HepG2 (cell line): ENCODE measurements around the gene TBC1D22A. TPM values are rescaled to one million over a fixed set of nuclear protein-coding genes. Genes with fewer than 3 reads are reported as not detected.

Experiments used
- ATF1 ChIP-seq: IDR thresholded peaks from 2 replicates; pipeline ENCODE4 v1.6.1; 2016; ENCODE audit warnings: mild to moderate bottlenecking, control low read depth
- GPBP1L1 ChIP-seq: sonication (generic); formaldehyde crosslinking; IDR thresholded peaks from 2 replicates; pipeline ENCODE4 v1.5.0; 2020; ENCODE audit warnings: mild to moderate bottlenecking, missing genetic modification reagents
- HBP1 ChIP-seq: IDR thresholded peaks from 2 replicates; pipeline ENCODE4 v1.6.1; 2016; ENCODE audit warnings: low read depth, control low read depth
- HDAC6 ChIP-seq: fragments of 200-600 bp; sonication (generic); IDR thresholded peaks from 2 replicates; pipeline ENCODE4 v1.7.0; 2017; ENCODE audit warnings: mild to moderate bottlenecking, antibody characterized with exemption, low read length, low read depth
- HNRNPH1 ChIP-seq: fragments of 200-400 bp; formaldehyde crosslinking; optimal IDR thresholded peaks from 2 replicates; pipeline ENCODE3; 2017; ENCODE audit warnings: mild to moderate bottlenecking, low read depth, low read length
- KDM2A ChIP-seq: sonication (generic); formaldehyde crosslinking; IDR thresholded peaks from 2 replicates; pipeline ENCODE4 v1.4.0; 2020; ENCODE audit warnings: low read depth, missing genetic modification reagents, borderline replicate concordance
- KLF11 ChIP-seq: IDR thresholded peaks from 2 replicates; pipeline ENCODE4 v1.6.1; 2016; ENCODE audit warnings: missing compliant biosample characterization
- MYC ChIP-seq: sonication (generic); formaldehyde crosslinking; IDR thresholded peaks from 2 replicates; pipeline ENCODE4 v1.9.0; 2021; ENCODE audit warnings: missing genetic modification reagents, borderline replicate concordance
- NR2F6 ChIP-seq, 2 experiments: IDR thresholded peaks; 2 replicates each; pipeline ENCODE4 v1.6.1; 2016; ENCODE audit warnings: antibody characterized with exemption in 1 of 2, mild to moderate bottlenecking in 1 of 2
- STAT5B ChIP-seq: sonication (generic); formaldehyde crosslinking; IDR thresholded peaks from 2 replicates; pipeline ENCODE4 v1.4.0; 2020; ENCODE audit warnings: missing genetic modification reagents
- ZBTB10 ChIP-seq: sonication (generic); formaldehyde crosslinking; IDR thresholded peaks from 2 replicates; pipeline ENCODE4 v1.4.0; 2020; ENCODE audit warnings: missing genetic modification reagents, borderline replicate concordance
- ZFP37 ChIP-seq: sonication (generic); formaldehyde crosslinking; IDR thresholded peaks from 2 replicates; pipeline ENCODE4 v1.4.0; 2020; ENCODE audit warnings: missing genetic modification reagents, borderline replicate concordance
- ZGPAT ChIP-seq: IDR thresholded peaks from 2 replicates; pipeline ENCODE4 v1.6.1; 2016; ENCODE audit warnings: mild to moderate bottlenecking
- ZNF230 ChIP-seq: sonication (generic); formaldehyde crosslinking; IDR thresholded peaks from 2 replicates; pipeline ENCODE4 v1.4.0; 2020; ENCODE audit warnings: mild to moderate bottlenecking, missing genetic modification reagents
- ZNF281 ChIP-seq: sonication (generic); formaldehyde crosslinking; IDR thresholded peaks from 2 replicates; pipeline ENCODE4 v1.4.0; 2020; ENCODE audit warnings: missing genetic modification reagents, borderline replicate concordance
- ZNF530 ChIP-seq: sonication (generic); formaldehyde crosslinking; IDR thresholded peaks from 2 replicates; pipeline ENCODE4 v1.5.0; 2020; ENCODE audit warnings: low read depth, mild to moderate bottlenecking, missing genetic modification reagents
- ZNF569 ChIP-seq: sonication (generic); formaldehyde crosslinking; IDR thresholded peaks from 2 replicates; pipeline ENCODE4 v1.5.0; 2020; ENCODE audit warnings: mild to moderate bottlenecking, missing genetic modification reagents, moderate library complexity, borderline replicate concordance
- ZNF670 ChIP-seq: sonication (generic); formaldehyde crosslinking; IDR thresholded peaks from 2 replicates; pipeline ENCODE4 v1.8.0; 2022; ENCODE audit warnings: mild to moderate bottlenecking, missing genetic modification reagents, borderline replicate concordance
- ZSCAN20 ChIP-seq: sonication (generic); formaldehyde crosslinking; IDR thresholded peaks from 2 replicates; pipeline ENCODE4 v1.4.0; 2020; ENCODE audit warnings: missing genetic modification reagents, mild to moderate bottlenecking, borderline replicate concordance
- polyA plus RNA-seq, 8 experiments: library from polyadenylated mRNA; depleted of rRNA in 3 of 8; stranded (reverse) in 7 of 8; unstranded in 1 of 8; fragments of >200 nt; fragmentation: Illumina TruSeq in 4 of 8; extraction: Trizol in 4 of 8; gene quantifications; 2 replicates each; pipeline versions ENCODE4 v1.2.1 to v1.2.3, GENCODE V29; 2011 to 2016; ENCODE audit warnings: low read depth in 4 of 8, missing spikeins in 1 of 8, mixed read lengths in 1 of 8; ENCODE audit not compliant: insufficient read depth in 1 of 8
- total RNA-seq, 5 experiments: library from RNA; depleted of rRNA; stranded (reverse); fragments of >200 nt; fragmentation: Illumina TruSeq; extraction: Trizol; gene quantifications; 2 replicates each; pipeline ENCODE4 v1.2.3, GENCODE V29; 2016; ENCODE audit warnings: low read depth in 1 of 5

TBC1D22A gene
- total and polyA plus RNA-seq, 2 of the 13 experiments (the other 11 are each of a cell fraction or from before 2014, with no cell fraction given): 17.3 to 18.0 TPM

- peak; percentile 36; the same call in 1 of the 2 replicates for TF ChIP-seq ZNF281
- TF ChIP-seq KDM2A (CRISPR knock-in tag): peak; percentile 90
- peak; percentile 99 for TF ChIP-seq NR2F6 (IDR thresholded peaks at IDR 0.05)
- TF ChIP-seq NR2F6 (CRISPR knock-in tag; IDR thresholded peaks at IDR 0.05): peak; percentile 95
- no peak; the same call in 1 of the 2 replicates for TF ChIP-seq ZNF670
- 0 out of 2 replicates have a peak, but pooled peaks have one; percentile 63 for TF ChIP-seq KLF11 (CRISPR knock-in tag)
- no peak for TF ChIP-seq GPBP1L1
- no peak for TF ChIP-seq HDAC6
- peak; percentile 91 for TF ChIP-seq STAT5B (CRISPR knock-in tag)
- TF ChIP-seq HBP1 (CRISPR knock-in tag): peak; percentile 77
- peak; percentile 89 for TF ChIP-seq ZGPAT
- TF ChIP-seq ZNF230: peak; percentile 61; the same call in 1 of the 2 replicates
- TF ChIP-seq ZBTB10 (CRISPR knock-in tag): peak; percentile 62; the same call in 1 of the 2 replicates
- TF ChIP-seq ATF1 (CRISPR knock-in tag): peak; percentile 98
- peak; percentile 96 for TF ChIP-seq MYC (CRISPR knock-in tag)
- no peak for TF ChIP-seq ZNF530 (CRISPR knock-in tag)
- no peak for TF ChIP-seq HNRNPH1
- no peak for TF ChIP-seq ZFP37 (CRISPR knock-in tag)
- no peak for TF ChIP-seq ZSCAN20 (CRISPR knock-in tag)
- no peak for TF ChIP-seq ZNF569 (CRISPR knock-in tag)
These were observed at the start of gene TBC1D22A (continued) for GRCh38 chr22:46762238-46763050.
